Measurements from ENCODE around the gene RNF145.
A peak's percentile ranks its signal among the peaks of the same experiment; 100 is the strongest.

The RNF145 gene

GRCh38 chr5:159216454-159216853, 7.1 kb upstream of the RNF145 start:
- no peak for DNase-seq (ENCODE audit: low read depth)

GRCh38 chr5:159215886-159216285, 6.5 kb upstream of the RNF145 start:
- no peak for DNase-seq (ENCODE audit: low read depth)

GRCh38 chr5:159214486-159215271, 5.3 kb upstream of the RNF145 start:
- no peak for DNase-seq (ENCODE audit: low read depth)

- no peak for DNase-seq (ENCODE audit: low read depth)
Measured at GRCh38 chr5:159212657-159213462, 3.5 kb upstream of the RNF145 start.

- DNase-seq (ENCODE audit: low read depth): no peak
Measured at GRCh38 chr5:159211729-159212174, 2.4 kb upstream of the RNF145 start.

GRCh38 chr5:159210846-159211245, 1.5 kb upstream of the RNF145 start:
- no peak for DNase-seq (ENCODE audit: low read depth)

- DNase-seq (ENCODE audit: low read depth): no peak
Measured at GRCh38 chr5:159210210-159210661, 883 bp upstream of the RNF145 start.

GRCh38 chr5:159208514-159209437, 577 bp downstream of the RNF145 start:
- peak; percentile 8 for DNase-seq (ENCODE audit: low read depth)

GRCh38 chr5:159207686-159208513, 1.5 kb downstream of the RNF145 start:
- DNase-seq (ENCODE audit: low read depth): peak; percentile 71

- no peak for DNase-seq (ENCODE audit: low read depth)
Measured at GRCh38 chr5:159207222-159207685, 2.1 kb downstream of the RNF145 start.

- no peak for DNase-seq (ENCODE audit: low read depth)
Measured at GRCh38 chr5:159206818-159207217, 2.5 kb downstream of the RNF145 start.

GRCh38 chr5:159206368-159206767, 3.0 kb downstream of the RNF145 start:
- DNase-seq (ENCODE audit: low read depth): no peak

GRCh38 chr5:159203351-159203750, 6.0 kb downstream of the RNF145 start:
- DNase-seq (ENCODE audit: low read depth): no peak

- no peak for DNase-seq (ENCODE audit: low read depth)
Measured at GRCh38 chr5:159202151-159202550, 7.2 kb downstream of the RNF145 start.

GRCh38 chr5:159199780-159200179, 9.6 kb downstream of the RNF145 start:
- DNase-seq (ENCODE audit: low read depth): no peak

- no peak for DNase-seq (ENCODE audit: low read depth)
Measured at GRCh38 chr5:159199225-159199624, 10.1 kb downstream of the RNF145 start.

GRCh38 chr5:159198063-159199036, 11.0 kb downstream of the RNF145 start:
- DNase-seq (ENCODE audit: low read depth): no peak

GRCh38 chr5:159195775-159196174, 13.6 kb downstream of the RNF145 start:
- DNase-seq (ENCODE audit: low read depth): no peak

GRCh38 chr5:159190170-159190569, 19.2 kb downstream of the RNF145 start:
- no peak for DNase-seq (ENCODE audit: low read depth)

GRCh38 chr5:159189310-159189709, 20.0 kb downstream of the RNF145 start:
- no peak for DNase-seq (ENCODE audit: low read depth)

All from activated T-helper 9 cell treated with anti-CD3 and anti-CD28 coated beads, Interleukin-2, amount 50 U/mL, for 16 hours (primary cell).